Fibroblast of pulmonary artery (primary cell): ENCODE data around the gene DET1.

Experiments
- DNase-seq: peaks from one replicate; pipeline ENCODE4 v3.0.0-alpha.2; 2010; ENCODE audit warnings: low read depth
- H3K4me3 ChIP-seq: replicated peaks from 2 replicates; pipeline ENCODE4 v1.5.1; 2011; ENCODE audit warnings: low read depth, mild to moderate bottlenecking, control low read depth, low read length, moderate library complexity
- CTCF ChIP-seq: IDR thresholded peaks from 2 replicates; pipeline ENCODE4 v1.5.1; 2011; ENCODE audit warnings: mild to moderate bottlenecking, control low read depth, low read length, inconsistent platforms; ENCODE audit errors: missing control alignments

DET1 gene

GRCh38 chr15:88491158-88491557, 55.3 kb downstream of the DET1 start:
- no peak overlapping the region for H3K4me3 ChIP-seq
- TF ChIP-seq CTCF = no peak
- no peak for DNase-seq

GRCh38 chr15:88490036-88490435, 56.4 kb downstream of the DET1 start:
- DNase-seq = no peak
- no peak overlapping the region for H3K4me3 ChIP-seq
- no peak for TF ChIP-seq CTCF

- no peak for TF ChIP-seq CTCF
- no peak for DNase-seq
Observed at GRCh38 chr15:88489321-88489720, 57.2 kb downstream of the DET1 start.

GRCh38 chr15:88487796-88488523, 58.5 kb downstream of the DET1 start:
- no peak for DNase-seq
- H3K4me3 ChIP-seq = no peak overlapping the region
- TF ChIP-seq CTCF = no peak

More at GRCh38 chr15:88489321-88489720, 57.2 kb downstream of the DET1 start:
- no peak overlapping the region for H3K4me3 ChIP-seq

- DNase-seq = no peak
- TF ChIP-seq CTCF = no peak
- H3K4me3 ChIP-seq = no peak overlapping the region
Observed at GRCh38 chr15:88487178-88487795, 59.2 kb downstream of the DET1 start.

GRCh38 chr15:88484682-88485331, 61.7 kb downstream of the DET1 start:
- DNase-seq = peak; percentile 17
- TF ChIP-seq CTCF = no peak
- H3K4me3 ChIP-seq = no peak overlapping the region
